HepG2 (cell line): ENCODE data around the gene CEP19. TPM values are rescaled to one million over a fixed set of nuclear protein-coding genes. Genes with fewer than 3 reads are reported as not detected.

Experiments used
- AFF4 ChIP-seq: sonication (generic); formaldehyde crosslinking; IDR thresholded peaks from 2 replicates; pipeline ENCODE4 v1.4.0; 2020; ENCODE audit warnings: missing genetic modification reagents
- ASH2L ChIP-seq: fragments of 300-600, 200-600 bp; sonication (generic); IDR thresholded peaks from 2 replicates; pipeline ENCODE4 v1.7.0; 2017; ENCODE audit warnings: low read depth, mild to moderate bottlenecking, moderate library complexity, mixed read lengths, low read length; ENCODE audit not compliant: insufficient read length
- ATF7-NPFF ChIP-seq: sonication (generic); formaldehyde crosslinking; IDR thresholded peaks from 2 replicates; pipeline ENCODE4 v1.8.1; 2023; ENCODE audit warnings: mild to moderate bottlenecking, low read depth, missing genetic modification reagents, moderate library complexity
- CREB1 ChIP-seq, 2 experiments: fragments of 450-650 bp in 1 of 2; IDR thresholded peaks; 2 replicates each; pipeline ENCODE4 v1.6.1; 2016 to 2017; ENCODE audit warnings: control low read depth in 1 of 2, mild to moderate bottlenecking in 1 of 2, missing compliant biosample characterization in 1 of 2, missing genetic modification characterization in 1 of 2
- DNMT1 ChIP-seq: sonication (generic); formaldehyde crosslinking; IDR thresholded peaks from 2 replicates; pipeline ENCODE4 v1.5.1; 2020; ENCODE audit warnings: mild to moderate bottlenecking, missing genetic modification reagents
- KDM5A ChIP-seq: fragments of 200-600 bp; sonication (generic); IDR thresholded peaks from 2 replicates; pipeline ENCODE4 v1.7.0; 2018; ENCODE audit warnings: antibody characterized with exemption, mild to moderate bottlenecking, low read length, borderline replicate concordance
- KLF11 ChIP-seq: IDR thresholded peaks from 2 replicates; pipeline ENCODE4 v1.6.1; 2016; ENCODE audit warnings: missing compliant biosample characterization
- MAX ChIP-seq: IDR thresholded peaks from 2 replicates; pipeline ENCODE4 v1.6.1; 2012; ENCODE audit warnings: inconsistent platforms
- MED13 ChIP-seq: sonication (generic); formaldehyde crosslinking; IDR thresholded peaks from 2 replicates; pipeline ENCODE4 v1.5.0; 2020; ENCODE audit warnings: missing genetic modification reagents
- SRY ChIP-seq: sonication (generic); formaldehyde crosslinking; IDR thresholded peaks from 2 replicates; pipeline ENCODE4 v1.8.0; 2022; ENCODE audit warnings: mild to moderate bottlenecking, missing genetic modification reagents
- TMF1 ChIP-seq: sonication (generic); formaldehyde crosslinking; IDR thresholded peaks from 2 replicates; pipeline ENCODE4 v1.8.1; 2022; ENCODE audit warnings: low read depth, missing genetic modification reagents
- TRAFD1 ChIP-seq: sonication (generic); formaldehyde crosslinking; IDR thresholded peaks from 2 replicates; pipeline ENCODE4 v1.5.1; 2020; ENCODE audit warnings: missing genetic modification reagents, mild to moderate bottlenecking, borderline replicate concordance
- ZBTB7B ChIP-seq: sonication (generic); formaldehyde crosslinking; IDR thresholded peaks from 2 replicates; pipeline ENCODE4 v1.4.0; 2020; ENCODE audit warnings: missing genetic modification reagents
- ZMYM4 ChIP-seq: sonication (generic); formaldehyde crosslinking; IDR thresholded peaks from 2 replicates; pipeline ENCODE4 v1.8.1; 2023; ENCODE audit warnings: mild to moderate bottlenecking, missing genetic modification reagents
- ZNF577 ChIP-seq: sonication (generic); formaldehyde crosslinking; IDR thresholded peaks from 2 replicates; pipeline ENCODE4 v1.4.0; 2020; ENCODE audit warnings: mild to moderate bottlenecking, low read depth, missing genetic modification reagents, borderline replicate concordance
- polyA plus RNA-seq, 8 experiments: library from polyadenylated mRNA; depleted of rRNA in 3 of 8; stranded (reverse) in 7 of 8; unstranded in 1 of 8; fragments of >200 nt; fragmentation: Illumina TruSeq in 4 of 8; extraction: Trizol in 4 of 8; gene quantifications; 2 replicates each; pipeline versions ENCODE4 v1.2.1 to v1.2.3, GENCODE V29; 2011 to 2016; ENCODE audit warnings: low read depth in 4 of 8, missing spikeins in 1 of 8, mixed read lengths in 1 of 8; ENCODE audit not compliant: insufficient read depth in 1 of 8
- total RNA-seq, 5 experiments: library from RNA; depleted of rRNA; stranded (reverse); fragments of >200 nt; fragmentation: Illumina TruSeq; extraction: Trizol; gene quantifications; 2 replicates each; pipeline ENCODE4 v1.2.3, GENCODE V29; 2016; ENCODE audit warnings: low read depth in 1 of 5
- TF ChIP-seq, protein P1 (sequence below): sonication (generic); formaldehyde crosslinking; IDR thresholded peaks from 2 replicates; pipeline ENCODE4 v1.5.0; 2020; ENCODE audit warnings: missing genetic modification reagents, mild to moderate bottlenecking, borderline replicate concordance
- TF ChIP-seq, protein P2 (sequence below): sonication (generic); formaldehyde crosslinking; IDR thresholded peaks from 2 replicates; pipeline ENCODE4 v1.5.0; 2020; ENCODE audit warnings: mild to moderate bottlenecking, low read depth, missing genetic modification reagents, borderline replicate concordance
- TF ChIP-seq, protein P3 (sequence below): sonication (generic); formaldehyde crosslinking; IDR thresholded peaks from 2 replicates; pipeline ENCODE4 v1.8.1; 2022; ENCODE audit warnings: mild to moderate bottlenecking, missing genetic modification reagents

The CEP19 gene
- total and polyA plus RNA-seq, 2 of the 13 experiments (the other 11 are each of a cell fraction or from before 2014, with no cell fraction given): 0.48 to 1.2 TPM

GRCh38 chr3:196712514-196713413 lies 714 bp upstream of the CEP19 start (continued):
- TF ChIP-seq ZNF577 (CRISPR knock-in tag): no peak
- TF ChIP-seq KDM5A: no peak; the same call in 1 of the 2 replicates
- 0 out of 2 replicates have a peak, but pooled peaks have one; percentile 2 for TF ChIP-seq ZMYM4
- TF ChIP-seq ZBTB7B (CRISPR knock-in tag): 0 out of 2 replicates have a peak, but pooled peaks have one; percentile 11
- TF ChIP-seq ATF7-NPFF (CRISPR knock-in tag): no peak
- TF ChIP-seq TMF1 (CRISPR knock-in tag): peak; percentile 92
- no peak for TF ChIP-seq CREB1 (IDR thresholded peaks at IDR 0.05)
- 0 out of 2 replicates have a peak, but pooled peaks have one; percentile 14 for TF ChIP-seq CREB1 (CRISPR knock-in tag; IDR thresholded peaks at IDR 0.05)
- no peak for TF ChIP-seq KLF11 (CRISPR knock-in tag)
- TF ChIP-seq DNMT1 (CRISPR knock-in tag): no peak
- TF ChIP-seq, protein P1, sequence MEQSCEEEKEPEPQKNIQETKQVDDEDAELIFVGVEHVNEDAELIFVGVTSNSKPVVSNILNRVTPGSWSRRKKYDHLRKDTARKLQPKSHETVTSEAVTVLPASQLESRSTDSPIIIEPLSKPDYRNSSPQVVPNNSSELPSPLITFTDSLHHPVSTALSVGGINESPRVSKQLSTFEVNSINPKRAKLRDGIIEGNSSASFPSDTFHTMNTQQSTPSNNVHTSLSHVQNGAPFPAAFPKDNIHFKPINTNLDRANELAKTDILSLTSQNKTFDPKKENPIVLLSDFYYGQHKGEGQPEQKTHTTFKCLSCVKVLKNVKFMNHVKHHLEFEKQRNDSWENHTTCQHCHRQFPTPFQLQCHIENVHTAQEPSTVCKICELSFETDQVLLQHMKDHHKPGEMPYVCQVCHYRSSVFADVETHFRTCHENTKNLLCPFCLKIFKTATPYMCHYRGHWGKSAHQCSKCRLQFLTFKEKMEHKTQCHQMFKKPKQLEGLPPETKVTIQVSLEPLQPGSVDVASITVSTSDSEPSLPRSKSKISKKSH (CRISPR knock-in tag): 0 out of 2 replicates have a peak, but pooled peaks have one; percentile 21
- TF ChIP-seq SRY: 0 out of 2 replicates have a peak, but pooled peaks have one; percentile 23
- TF ChIP-seq MAX: peak; percentile 6; the same call in 1 of the 2 replicates
- TF ChIP-seq MED13: no peak
- no peak for TF ChIP-seq AFF4 (CRISPR knock-in tag)
- TF ChIP-seq, protein P2, sequence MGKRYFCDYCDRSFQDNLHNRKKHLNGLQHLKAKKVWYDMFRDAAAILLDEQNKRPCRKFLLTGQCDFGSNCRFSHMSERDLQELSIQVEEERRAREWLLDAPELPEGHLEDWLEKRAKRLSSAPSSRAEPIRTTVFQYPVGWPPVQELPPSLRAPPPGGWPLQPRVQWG (CRISPR knock-in tag): no peak
- no peak for TF ChIP-seq TRAFD1 (CRISPR knock-in tag)
- TF ChIP-seq, protein P3, sequence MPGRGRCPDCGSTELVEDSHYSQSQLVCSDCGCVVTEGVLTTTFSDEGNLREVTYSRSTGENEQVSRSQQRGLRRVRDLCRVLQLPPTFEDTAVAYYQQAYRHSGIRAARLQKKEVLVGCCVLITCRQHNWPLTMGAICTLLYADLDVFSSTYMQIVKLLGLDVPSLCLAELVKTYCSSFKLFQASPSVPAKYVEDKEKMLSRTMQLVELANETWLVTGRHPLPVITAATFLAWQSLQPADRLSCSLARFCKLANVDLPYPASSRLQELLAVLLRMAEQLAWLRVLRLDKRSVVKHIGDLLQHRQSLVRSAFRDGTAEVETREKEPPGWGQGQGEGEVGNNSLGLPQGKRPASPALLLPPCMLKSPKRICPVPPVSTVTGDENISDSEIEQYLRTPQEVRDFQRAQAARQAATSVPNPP: 0 out of 2 replicates have a peak, but pooled peaks have one; percentile 10
- peak; percentile 41 for TF ChIP-seq ASH2L
